GM12874 (cell line): ENCODE results near the gene ME3.

Experiments used
- TF ChIP-seq, protein P1 (sequence below): IDR thresholded peaks from 2 replicates; pipeline ENCODE4 v1.5.1; 2011; ENCODE audit warnings: low read depth, mild to moderate bottlenecking, control low read depth, low read length, moderate library complexity; ENCODE audit not compliant: insufficient read depth

The ME3 gene

DNA sequence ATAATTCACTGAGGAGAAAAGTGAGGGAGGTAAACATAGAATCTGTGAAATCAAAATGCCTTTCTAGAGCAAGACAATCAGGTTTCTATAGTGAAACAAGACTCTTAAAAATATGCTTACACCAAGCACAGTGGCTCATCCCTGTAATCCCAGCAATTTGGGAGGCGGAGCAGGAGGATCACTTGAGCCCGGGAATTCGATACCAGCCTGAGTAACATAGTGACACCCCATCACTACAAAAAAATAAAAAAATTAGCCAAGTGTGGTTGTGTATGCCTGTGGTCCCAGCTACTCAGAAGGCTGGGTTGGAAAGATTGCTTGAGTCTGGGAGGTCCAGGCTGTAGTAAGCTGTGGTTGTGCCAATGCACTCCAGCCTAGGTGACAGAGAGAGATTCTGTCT is 43.2 kb upstream of the ME3 start:
- TF ChIP-seq, protein P1, sequence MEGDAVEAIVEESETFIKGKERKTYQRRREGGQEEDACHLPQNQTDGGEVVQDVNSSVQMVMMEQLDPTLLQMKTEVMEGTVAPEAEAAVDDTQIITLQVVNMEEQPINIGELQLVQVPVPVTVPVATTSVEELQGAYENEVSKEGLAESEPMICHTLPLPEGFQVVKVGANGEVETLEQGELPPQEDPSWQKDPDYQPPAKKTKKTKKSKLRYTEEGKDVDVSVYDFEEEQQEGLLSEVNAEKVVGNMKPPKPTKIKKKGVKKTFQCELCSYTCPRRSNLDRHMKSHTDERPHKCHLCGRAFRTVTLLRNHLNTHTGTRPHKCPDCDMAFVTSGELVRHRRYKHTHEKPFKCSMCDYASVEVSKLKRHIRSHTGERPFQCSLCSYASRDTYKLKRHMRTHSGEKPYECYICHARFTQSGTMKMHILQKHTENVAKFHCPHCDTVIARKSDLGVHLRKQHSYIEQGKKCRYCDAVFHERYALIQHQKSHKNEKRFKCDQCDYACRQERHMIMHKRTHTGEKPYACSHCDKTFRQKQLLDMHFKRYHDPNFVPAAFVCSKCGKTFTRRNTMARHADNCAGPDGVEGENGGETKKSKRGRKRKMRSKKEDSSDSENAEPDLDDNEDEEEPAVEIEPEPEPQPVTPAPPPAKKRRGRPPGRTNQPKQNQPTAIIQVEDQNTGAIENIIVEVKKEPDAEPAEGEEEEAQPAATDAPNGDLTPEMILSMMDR = no peak

DNA sequence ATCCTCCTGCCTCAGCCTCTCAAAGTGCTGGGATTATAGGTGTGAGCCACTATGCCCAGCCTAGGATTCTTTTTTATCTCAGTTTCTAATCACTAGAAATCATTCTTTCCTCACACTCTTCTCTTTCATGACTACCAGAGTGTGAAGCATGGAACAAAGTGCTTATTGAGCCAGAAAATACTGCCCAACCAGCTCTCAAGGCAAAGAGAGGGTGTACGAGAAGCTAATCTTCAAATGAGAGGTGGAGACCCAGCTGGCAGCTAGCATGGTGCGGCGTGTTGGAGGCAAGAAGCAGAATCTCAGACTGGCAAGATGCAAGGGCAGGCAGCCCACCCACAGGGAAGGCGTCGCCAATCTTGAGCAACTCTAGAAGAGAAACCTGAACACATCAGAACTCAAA is 41.1 kb upstream of the ME3 start:
- TF ChIP-seq, protein P1 = no peak

DNA sequence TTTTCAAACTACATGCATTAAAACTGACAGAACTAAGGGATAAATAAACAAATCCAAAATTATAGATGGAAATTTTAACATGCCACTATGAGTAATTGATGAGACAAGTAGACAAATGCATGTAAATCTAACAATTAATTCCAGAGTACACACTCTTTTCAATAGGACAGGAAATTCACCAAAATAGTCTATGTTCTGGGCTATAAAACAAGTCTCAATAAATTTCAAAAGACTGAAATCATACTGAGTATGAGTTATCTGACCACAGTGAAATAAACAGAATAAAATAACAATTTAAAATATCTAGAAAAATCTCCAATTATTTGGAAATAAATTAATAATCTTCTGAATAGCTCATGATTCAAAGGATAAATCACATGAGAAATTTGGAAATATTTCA is 38.5 kb upstream of the ME3 start:
- TF ChIP-seq, protein P1 = no peak

DNA sequence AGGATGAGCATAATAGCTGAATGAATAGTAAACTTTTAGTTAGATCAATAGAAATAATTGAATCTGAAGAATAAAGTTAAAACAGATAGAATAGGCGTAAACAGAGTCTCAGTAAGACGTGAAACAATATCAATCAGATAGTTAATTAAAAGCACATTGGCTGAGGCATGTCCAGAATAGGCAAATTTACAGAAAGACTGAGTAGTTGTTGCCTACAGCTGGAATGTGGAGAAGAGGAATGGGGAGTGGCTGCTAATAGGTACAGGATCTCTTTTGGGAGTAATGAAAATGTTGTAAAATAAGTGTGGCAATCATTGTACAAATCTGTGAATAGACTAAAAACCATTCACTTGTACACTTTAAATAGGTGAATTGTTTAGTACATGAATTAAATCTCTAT is 36.3 kb upstream of the ME3 start:
- TF ChIP-seq, protein P1 = no peak

DNA sequence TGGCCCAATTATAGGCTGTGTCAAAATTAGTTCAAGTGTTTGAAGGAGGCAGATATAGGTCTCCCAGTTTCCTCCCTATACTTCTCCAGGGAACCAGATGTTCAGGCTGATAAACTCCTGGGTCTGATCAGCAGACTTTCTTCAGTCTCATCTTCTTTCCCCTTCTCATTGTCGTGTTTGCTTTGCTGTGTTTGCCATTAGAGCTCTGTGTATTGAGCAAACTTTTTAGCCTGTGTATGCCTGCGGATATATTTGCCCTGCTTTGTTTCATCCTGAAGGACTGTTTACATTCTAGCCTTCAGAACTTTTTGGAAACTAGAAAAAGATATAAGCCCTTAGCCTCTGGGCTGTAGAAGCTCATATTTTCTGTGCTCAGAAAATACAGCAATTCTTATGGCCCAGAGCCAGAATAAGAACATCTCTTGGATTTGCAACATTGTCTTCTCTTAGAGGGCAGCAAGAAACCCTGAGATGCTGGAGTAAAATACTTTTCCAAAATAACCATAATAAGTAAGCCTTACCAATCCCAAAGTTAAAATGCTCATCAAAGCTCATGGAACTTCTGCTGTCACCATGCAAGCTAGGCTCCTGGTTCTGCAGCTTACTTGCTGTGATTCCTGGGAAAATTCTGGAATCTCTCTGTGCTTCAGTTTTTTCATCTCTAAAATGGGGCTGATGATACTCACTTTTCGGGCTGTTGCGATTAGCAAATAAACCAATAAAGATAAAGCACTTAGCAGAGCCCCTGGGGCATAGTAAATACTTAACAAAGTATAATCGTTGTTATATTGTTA is 34.1 kb upstream of the ME3 start:
- TF ChIP-seq, protein P1 = no peak

DNA sequence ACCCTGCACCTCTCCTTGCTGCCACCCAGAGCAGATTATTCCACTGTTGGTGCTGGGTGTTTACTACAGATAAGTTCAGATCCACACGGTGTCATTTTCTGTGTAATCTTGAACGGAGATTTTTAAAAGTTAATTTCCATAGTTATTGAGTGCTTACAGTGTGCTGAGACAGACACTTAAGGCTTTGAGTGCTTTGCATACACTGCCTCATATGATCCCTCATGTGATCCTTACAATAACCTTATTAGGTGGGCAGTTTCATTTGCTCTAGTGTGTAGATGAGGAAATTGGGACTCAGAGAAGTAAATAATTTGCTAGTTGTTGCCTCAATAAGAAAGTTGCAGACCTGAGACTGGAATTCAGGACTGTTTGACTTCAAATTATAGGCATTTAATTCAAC is 32.3 kb upstream of the ME3 start:
- TF ChIP-seq, protein P1 = no peak

DNA sequence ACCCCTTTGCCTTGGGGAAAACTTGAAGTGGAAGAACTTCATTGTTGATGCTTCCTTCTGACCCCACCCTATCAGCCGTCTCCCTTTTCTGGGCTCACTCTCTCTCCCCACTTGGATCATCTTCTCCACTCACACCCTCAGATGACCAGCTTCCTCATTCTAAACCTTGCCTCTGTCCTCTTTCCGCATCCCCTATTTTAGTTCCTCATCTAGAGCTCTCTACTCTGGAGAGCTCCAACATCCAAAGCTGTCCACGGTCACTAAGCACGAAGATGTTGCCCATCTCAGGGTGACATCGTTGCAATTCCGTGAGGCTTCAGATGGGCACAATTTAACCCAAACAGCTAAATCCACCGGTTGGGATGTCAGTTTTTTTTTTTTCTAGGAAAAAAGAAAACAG is 31.6 kb upstream of the ME3 start:
- TF ChIP-seq, protein P1 = no peak
